HCT116 (cell line): ENCODE measurements around the gene ADK. TPM values are rescaled to one million over a fixed set of nuclear protein-coding genes. Genes with fewer than 3 reads are reported as not detected.

Experiments
- ATAC-seq: fragments of 200-7000 bp; cut with Tn5 transposase; 2 replicates; pipeline ENCODE4 v1.9.1; 2020; ENCODE audit warnings: mild to moderate bottlenecking, moderate library complexity
- BruUV-seq: library from RNA; stranded (reverse); fragments of 400-500 nt; replicated peaks from 2 replicates; lab custom pipeline; 2021; lab: Mats Ljungman, UMichigan
- CTCF ChIA-PET: fragments of 300-600 bp; sonication (Branson Sonifier 250); formaldehyde crosslinking; loops from one replicate; lab custom pipeline; 2021; ENCODE audit warnings: antibody characterized with exemption; lab: Charles Lee
- POLR2A ChIA-PET: fragments of 300-600, 350-600 bp; sonication (Branson Sonifier 250); formaldehyde crosslinking; loops from one replicate; lab custom pipeline; 2021; ENCODE audit warnings: antibody characterized with exemption; lab: Charles Lee
- RAD21 ChIA-PET, 2 experiments: fragments of 300-600 bp; sonication (Branson Sonifier 250); formaldehyde crosslinking; loops; one replicate each; lab custom pipeline; 2023; ENCODE audit warnings: low total read pairs in 2 of 2; ENCODE audit not compliant: uncharacterized antibody in 2 of 2, unreplicated experiment in 2 of 2, low non-redundant PET in 1 of 2; lab: Charles Lee
- DNase-seq: peaks from one replicate; pipeline ENCODE4 v3.0.0-alpha.2; 2010; ENCODE audit warnings: low read depth, low spot score
- H2AFZ ChIP-seq: fragments of 200-600 bp; shearing (Covaris generic), sonication (generic); 2 replicates; pipeline ENCODE4 v1.6.1; 2017; ENCODE audit warnings: low read depth, mixed run types, mixed read lengths, antibody characterized with exemption, low read length; ENCODE audit not compliant: poor library complexity, severe bottlenecking
- H3K27ac ChIP-seq: 2 replicates; pipeline ENCODE4 v1.5.1; 2012; ENCODE audit warnings: low read depth, low read length
- H3K27me3 ChIP-seq: fragments of 200-600 bp; sonication (generic); 2 replicates; pipeline ENCODE4 v1.6.1; 2016; ENCODE audit warnings: mixed run types, low read length, mixed read lengths; ENCODE audit not compliant: insufficient read depth
- H3K36me3 ChIP-seq, 2 experiments: fragments of 200-500 bp in 1 of 2; fragments of 200-600 bp in 1 of 2; sonication (Bioruptor generic) in 1 of 2; sonication (generic) in 1 of 2; 2 replicates each; pipeline versions ENCODE4 v1.5.1 to v1.6.1; 2014 to 2016; ENCODE audit warnings: low read length in 2 of 2, inconsistent platforms in 1 of 2, mixed read lengths in 1 of 2, mixed run types in 1 of 2; ENCODE audit not compliant: insufficient read depth in 2 of 2, control insufficient read depth in 1 of 2
- H3K4me1 ChIP-seq, 2 experiments: fragments of 200-600 bp in 1 of 2; sonication (generic) in 1 of 2; 2 replicates each; pipeline versions ENCODE4 v1.5.1 to v1.6.1; 2012 to 2017; ENCODE audit warnings: low read length in 2 of 2, inconsistent platforms in 1 of 2, mild to moderate bottlenecking in 1 of 2, mixed read lengths in 1 of 2, mixed run types in 1 of 2, moderate library complexity in 1 of 2; ENCODE audit not compliant: insufficient read depth in 2 of 2, control insufficient read depth in 1 of 2
- H3K4me2 ChIP-seq: fragments of 200-600 bp; sonication (generic); 2 replicates; pipeline ENCODE4 v1.6.1; 2017; ENCODE audit warnings: mixed run types, low read length, mixed read lengths
- H3K4me3 ChIP-seq, 2 experiments: fragments of 200-600 bp in 1 of 2; sonication (generic) in 1 of 2; replicated peaks in 1 of 2; 2 replicates each; pipeline ENCODE4 v1.5.1; 2011 to 2016; ENCODE audit warnings: low read length in 2 of 2, control low read depth in 1 of 2, low read depth in 1 of 2, mild to moderate bottlenecking in 1 of 2, mixed read lengths in 1 of 2, mixed run types in 1 of 2
- H3K79me2 ChIP-seq: fragments of 200-600 bp; sonication (generic); 2 replicates; pipeline ENCODE4 v1.6.1; 2017; ENCODE audit warnings: mild to moderate bottlenecking, mixed run types, low read length, moderate library complexity, mixed read lengths; ENCODE audit not compliant: insufficient read depth
- H3K9ac ChIP-seq: fragments of 200-600 bp; sonication (generic); 2 replicates; pipeline ENCODE4 v1.6.1; 2016; ENCODE audit warnings: low read length, mixed read lengths
- H3K9me2 ChIP-seq: fragments of 200-600 bp; sonication (generic), shearing (Covaris generic); 2 replicates; pipeline ENCODE4 v1.6.1; 2017; ENCODE audit warnings: mixed run types, mild to moderate bottlenecking, moderate library complexity; ENCODE audit not compliant: insufficient read depth
- H3K9me3 ChIP-seq, 2 experiments: fragments of 200-500 bp in 1 of 2; fragments of 200-600 bp in 1 of 2; sonication (Bioruptor generic) in 1 of 2; sonication (generic) in 1 of 2; 2 replicates each; pipeline ENCODE4 v1.6.1; 2014 to 2017; ENCODE audit warnings: low read length in 2 of 2, mixed read lengths in 2 of 2, inconsistent platforms in 1 of 2, low read depth in 1 of 2, mild to moderate bottlenecking in 1 of 2, mixed run types in 1 of 2, moderate library complexity in 1 of 2; ENCODE audit not compliant: control insufficient read depth in 1 of 2, insufficient read depth in 1 of 2
- H4K20me1 ChIP-seq: fragments of 200-600 bp; sonication (generic), shearing (Covaris generic); 2 replicates; pipeline ENCODE4 v1.6.1; 2017; ENCODE audit warnings: mixed run types, mild to moderate bottlenecking, moderate library complexity; ENCODE audit not compliant: insufficient read depth
- ATF3 ChIP-seq: IDR thresholded peaks from 2 replicates; pipeline ENCODE4 v1.6.1; 2012
- CBX3 ChIP-seq: IDR thresholded peaks from 2 replicates; pipeline ENCODE4 v1.6.1; 2012; ENCODE audit warnings: low read depth
- CEBPB ChIP-seq: IDR thresholded peaks from 2 replicates; pipeline ENCODE4 v1.6.1; 2012; ENCODE audit warnings: low read depth
- ELF1 ChIP-seq: IDR thresholded peaks from 2 replicates; pipeline ENCODE4 v1.6.1; 2012; ENCODE audit warnings: low read depth, borderline replicate concordance
- EZH2 ChIP-seq: fragments of 200-600 bp; sonication (generic); IDR thresholded peaks from 2 replicates; pipeline ENCODE4 v1.6.1; 2017; ENCODE audit warnings: antibody characterized with exemption, mixed run types
- EZH2phosphoT487 ChIP-seq: fragments of 200-600 bp; IDR thresholded peaks from 2 replicates; pipeline ENCODE4 v1.6.1; 2018; ENCODE audit warnings: antibody characterized with exemption, borderline replicate concordance
- FOSL1 ChIP-seq: IDR thresholded peaks from 2 replicates; pipeline ENCODE4 v1.6.1; 2012; ENCODE audit warnings: low read depth
- JUND ChIP-seq: IDR thresholded peaks from 2 replicates; pipeline ENCODE4 v1.6.1; 2012
- MAX ChIP-seq: IDR thresholded peaks from 2 replicates; pipeline ENCODE4 v1.6.1; 2012
- POLR2A ChIP-seq: IDR thresholded peaks from 2 replicates; pipeline ENCODE4 v1.7.0; 2011; ENCODE audit warnings: borderline replicate concordance; ENCODE audit not compliant: insufficient read depth, insufficient read length; ENCODE audit errors: extremely low read depth
- POLR2AphosphoS5 ChIP-seq: IDR thresholded peaks from 2 replicates; pipeline ENCODE4 v1.6.1; 2011; ENCODE audit warnings: mild to moderate bottlenecking, low read depth, low read length, moderate library complexity
- RAD21 ChIP-seq: IDR thresholded peaks from 2 replicates; pipeline ENCODE4 v1.6.1; 2012; ENCODE audit warnings: low read depth, mild to moderate bottlenecking
- REST ChIP-seq: IDR thresholded peaks from 2 replicates; pipeline ENCODE4 v1.6.1; 2012; ENCODE audit warnings: low read depth
- SIN3A ChIP-seq: IDR thresholded peaks from 2 replicates; pipeline ENCODE4 v1.6.1; 2012; ENCODE audit warnings: low read depth
- SRF ChIP-seq: IDR thresholded peaks from 2 replicates; pipeline ENCODE4 v1.6.1; 2012; ENCODE audit warnings: low read depth
- TCF7L2 ChIP-seq: IDR thresholded peaks from 2 replicates; pipeline ENCODE4 v1.7.0; 2011; ENCODE audit warnings: borderline replicate concordance, inconsistent platforms; ENCODE audit not compliant: insufficient read depth, insufficient read length; ENCODE audit errors: extremely low read depth
- YY1 ChIP-seq: IDR thresholded peaks from 2 replicates; pipeline ENCODE4 v1.6.1; 2011; ENCODE audit warnings: low read length, low read depth, moderate library complexity, mild to moderate bottlenecking; ENCODE audit not compliant: insufficient replicate concordance; ENCODE audit errors: extremely low read depth
- ZBTB33 ChIP-seq: IDR thresholded peaks from 2 replicates; pipeline ENCODE4 v1.6.1; 2011; ENCODE audit warnings: mild to moderate bottlenecking, low read length, moderate library complexity; ENCODE audit not compliant: insufficient replicate concordance; ENCODE audit errors: extremely low read depth
- ZFX ChIP-seq: fragments of 450-650 bp; IDR thresholded peaks from 2 replicates; pipeline ENCODE4 v1.6.1; 2017
- ZNF274 ChIP-seq: fragments of 200-500 bp; sonication (Bioruptor generic); IDR thresholded peaks from 2 replicates; pipeline ENCODE4 v1.6.1; 2014; ENCODE audit warnings: mild to moderate bottlenecking, low read depth, low read length, inconsistent platforms
- intact Hi-C: fragments of 100-400 bp; cut with micrococcal nuclease; formaldehyde crosslinking; loops from 2 replicates; pipeline ENCODE4 v1.10.0; 2022
- total RNA-seq: library from RNA; stranded (reverse); gene quantifications from one replicate; pipeline ENCODE4 v1.2.1, GENCODE V29; 2021; ENCODE audit not compliant: unreplicated experiment

The ADK gene
- total RNA-seq, 1 experiment from 2014 or later, result 55.0 TPM

GRCh38 chr10:74329873-74330272, 178.9 kb downstream of the ADK start:
- POLR2A ChIA-PET, result no interaction called here
- no peak overlapping the region for H3K9ac ChIP-seq
- no peaks in the 10 kb centered on the region for H3K9me3 ChIP-seq
- RAD21 ChIA-PET, result no interaction called here
- H3K9me2 ChIP-seq, result no peaks in the 10 kb centered on the region
- no peaks in the 10 kb centered on the region for H3K36me3 ChIP-seq
- no peak overlapping the region for H3K27ac ChIP-seq
- BruUV-seq, result no TSS peak
- DNase-seq, result no peak
- H3K79me2 ChIP-seq, result peaks cover 15% of the 10 kb centered on the region; the same call in 1 of the 2 replicates
- CTCF ChIA-PET, result no interaction called here
- no peak overlapping the region for H3K4me3 ChIP-seq
- H3K4me1 ChIP-seq, result no peaks in the 10 kb centered on the region
- no peak overlapping the region for H3K4me2 ChIP-seq
- intact Hi-C loops, result no loop called here
- H2AFZ ChIP-seq, result no peak overlapping the region
- no peak for ATAC-seq
- no peaks in the 10 kb centered on the region for H4K20me1 ChIP-seq
- no peaks in the 10 kb centered on the region for H3K27me3 ChIP-seq
- TF ChIP-seq YY1 (no peak), ZFX (no peak), SRF (no peak), POLR2AphosphoS5 (no peak), FOSL1 (no peak), JUND (no peak), TCF7L2 (no peak), CEBPB (no peak), EZH2 (no peak), ELF1 (no peak), SIN3A (no peak), EZH2phosphoT487 (no peak), MAX (no peak), CBX3 (no peak), ZNF274 (no peak), POLR2A (no peak), ZBTB33 (no peak), REST (no peak), RAD21 (no peak), ATF3 (no peak)
